Measurements from ENCODE around the gene ANKRD11. TPM values are rescaled to one million over a fixed set of nuclear protein-coding genes. Genes with fewer than 3 reads are reported as not detected.

Gene ANKRD11
- total RNA-seq, 2 donors from 2014 or later = 118 to 159 TPM

GRCh38 chr16:89411335-89411850, 79.0 kb downstream of the ANKRD11 start:
- Mint-ChIP-seq H3K9me3 (no peaks in the 10 kb centered on the region), H3K27me3 (ENCODE audit: insufficient read depth) (no peaks in the 10 kb centered on the region), H3K27ac (peak overlapping the region; percentile 38), H3K4me1 (peaks cover 41% of the 10 kb centered on the region), H3K4me3 (no peak overlapping the region), H3K36me3 (ENCODE audit: low read depth) (peaks cover 6% of the 10 kb centered on the region)
- WGBS, 2 experiments (ENCODE audit: insufficient coverage in 1 of 2, insufficient read length in 1 of 2) = 94% methylated on average over 2 to 10 of the region's 10 CpGs
- DNase-seq = no peak
- Histone ChIP-seq H3K9me3 (ENCODE audit: control insufficient read depth, low read length) (no peaks in the 10 kb centered on the region), H3K9ac (ENCODE audit: extremely low read depth, low read length, poor library complexity, severe bottlenecking) (no peak overlapping the region), H3K4me1 (ENCODE audit: control insufficient read depth, insufficient read depth, low read length) (peaks cover 11% of the 10 kb centered on the region), H3K4me3 (ENCODE audit: low read length) (no peak overlapping the region), H3K36me3 (ENCODE audit: control insufficient read depth, insufficient read depth, low read length) (no peaks in the 10 kb centered on the region), H3K27me3 (ENCODE audit: control insufficient read depth, insufficient read depth, low read length, poor library complexity, severe bottlenecking) (no peaks in the 10 kb centered on the region), H3K27ac (ENCODE audit: low read depth, low read length) (no peak overlapping the region)
- TF ChIP-seq CTCF (conservative IDR thresholded peaks at IDR 0.05) = no peak

- no peak overlapping the region for H3K4me3 ChIP-seq (ENCODE audit: low read length)
- WGBS, 2 experiments (ENCODE audit: insufficient coverage in 1 of 2, insufficient read length in 1 of 2) = 94% methylated on average over 10 to 11 of the region's 11 CpGs
- peak overlapping the region; percentile 44 for H3K27ac ChIP-seq (ENCODE audit: low read depth, low read length)
- H3K36me3 ChIP-seq (ENCODE audit: control insufficient read depth, insufficient read depth, low read length) = no peaks in the 10 kb centered on the region
- DNase-seq = no peak
- peak; percentile 26 for TF ChIP-seq CTCF (conservative IDR thresholded peaks at IDR 0.05)
- Mint-ChIP-seq H3K27ac (peak overlapping the region; percentile 38), H3K36me3 (ENCODE audit: low read depth) (peaks cover 2% of the 10 kb centered on the region), H3K4me3 (no peak overlapping the region), H3K9me3 (no peaks in the 10 kb centered on the region), H3K4me1 (peaks cover 41% of the 10 kb centered on the region), H3K27me3 (ENCODE audit: insufficient read depth) (no peaks in the 10 kb centered on the region)
- H3K9ac ChIP-seq (ENCODE audit: extremely low read depth, low read length, poor library complexity, severe bottlenecking) = no peak overlapping the region
- H3K27me3 ChIP-seq (ENCODE audit: control insufficient read depth, insufficient read depth, low read length, poor library complexity, severe bottlenecking) = no peaks in the 10 kb centered on the region
- peaks cover 17% of the 10 kb centered on the region for H3K4me1 ChIP-seq (ENCODE audit: control insufficient read depth, insufficient read depth, low read length)
- no peaks in the 10 kb centered on the region for H3K9me3 ChIP-seq (ENCODE audit: control insufficient read depth, low read length)
These were observed 79.5 kb downstream of the ANKRD11 start for GRCh38 chr16:89410794-89411309.

GRCh38 chr16:89410322-89410721, 80.0 kb downstream of the ANKRD11 start:
- Histone ChIP-seq H3K27me3 (ENCODE audit: control insufficient read depth, insufficient read depth, low read length, poor library complexity, severe bottlenecking) (no peaks in the 10 kb centered on the region), H3K36me3 (ENCODE audit: control insufficient read depth, insufficient read depth, low read length) (no peaks in the 10 kb centered on the region), H3K27ac (ENCODE audit: low read depth, low read length) (peak overlapping the region; percentile 44), H3K4me1 (ENCODE audit: control insufficient read depth, insufficient read depth, low read length) (peaks cover 19% of the 10 kb centered on the region), H3K9me3 (ENCODE audit: control insufficient read depth, low read length) (no peaks in the 10 kb centered on the region), H3K4me3 (ENCODE audit: low read length) (no peak overlapping the region), H3K9ac (ENCODE audit: extremely low read depth, low read length, poor library complexity, severe bottlenecking) (no peak overlapping the region)
- Mint-ChIP-seq H3K36me3 (ENCODE audit: low read depth) (no peaks in the 10 kb centered on the region), H3K9me3 (no peaks in the 10 kb centered on the region), H3K27ac (no peak overlapping the region), H3K4me3 (no peak overlapping the region), H3K4me1 (peaks cover 44% of the 10 kb centered on the region), H3K27me3 (ENCODE audit: insufficient read depth) (no peaks in the 10 kb centered on the region)
- TF ChIP-seq CTCF (conservative IDR thresholded peaks at IDR 0.05) = no peak
- no peak for DNase-seq
- WGBS, 2 experiments (ENCODE audit: insufficient coverage in 1 of 2, insufficient read length in 1 of 2) = 88 to 96% methylated on average over 3 to 6 of the region's 6 CpGs

Data from endodermal cell (in vitro differentiated cells).